ENCODE results near the gene INPP5K.

Gene INPP5K

DNA sequence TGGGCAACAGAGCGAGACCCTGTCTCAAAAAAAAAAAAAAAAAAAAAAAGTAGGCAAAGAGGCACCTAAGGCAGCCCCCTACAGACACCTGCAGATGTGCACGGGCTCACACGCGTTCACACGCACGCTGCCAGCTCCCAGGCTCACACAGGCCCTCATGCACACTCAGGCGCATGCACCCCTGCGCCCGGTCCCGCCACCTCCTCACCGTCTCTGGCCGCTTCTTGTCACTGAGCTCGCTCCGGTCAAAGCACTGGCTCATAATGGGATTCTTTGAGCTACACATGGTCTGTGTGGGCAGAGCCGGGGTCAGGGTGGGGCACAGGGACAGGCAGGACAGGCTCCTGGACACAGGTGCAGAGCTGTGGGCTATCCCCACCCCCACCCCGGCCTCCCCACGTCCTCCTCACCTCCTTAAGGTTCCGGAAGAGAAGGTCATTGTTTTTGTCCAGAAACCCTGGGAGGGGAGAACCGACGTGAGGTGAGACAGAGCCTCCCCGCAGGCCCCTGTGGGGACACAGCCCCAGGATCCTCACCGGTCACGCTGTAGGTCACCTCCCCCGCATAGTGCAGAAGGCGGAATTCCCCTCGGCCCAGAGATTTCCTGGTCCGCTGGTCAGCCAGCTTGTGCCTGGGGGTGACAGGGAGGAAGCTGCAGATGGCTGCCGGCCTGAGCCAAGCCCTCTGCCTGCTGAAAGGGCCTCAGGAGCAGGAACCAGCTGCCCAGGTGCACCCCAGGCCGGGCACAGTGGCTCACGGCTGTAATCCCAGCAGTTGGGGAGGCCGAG is 41.8 kb downstream of the INPP5K start:
- Histone ChIP-seq H3K4me3 (ENCODE audit: low read length in 2 of 2) (no peak overlapping the region), H3K27me3 (ENCODE audit: control insufficient read depth in 2 of 2, insufficient read depth in 2 of 2, low read length in 2 of 2) (no peaks in the 10 kb centered on the region), H3K27ac (ENCODE audit: low read depth in 2 of 2, low read length in 2 of 2) (no peak overlapping the region), H3K9me3 (ENCODE audit: control insufficient read depth in 2 of 2, low read length in 2 of 2) (no peaks in the 10 kb centered on the region), H3K36me3 (ENCODE audit: control insufficient read depth in 2 of 2, insufficient read depth in 2 of 2, low read length in 2 of 2) (peaks cover 55% of the 10 kb centered on the region in 2 donors), H3K9ac (ENCODE audit: low read depth in 1 of 2, low read length in 2 of 2) (no peak overlapping the region), H3K4me1 (ENCODE audit: control insufficient read depth in 2 of 2, insufficient read depth in 2 of 2, low read length in 2 of 2) (no peaks in the 10 kb centered on the region)

DNA sequence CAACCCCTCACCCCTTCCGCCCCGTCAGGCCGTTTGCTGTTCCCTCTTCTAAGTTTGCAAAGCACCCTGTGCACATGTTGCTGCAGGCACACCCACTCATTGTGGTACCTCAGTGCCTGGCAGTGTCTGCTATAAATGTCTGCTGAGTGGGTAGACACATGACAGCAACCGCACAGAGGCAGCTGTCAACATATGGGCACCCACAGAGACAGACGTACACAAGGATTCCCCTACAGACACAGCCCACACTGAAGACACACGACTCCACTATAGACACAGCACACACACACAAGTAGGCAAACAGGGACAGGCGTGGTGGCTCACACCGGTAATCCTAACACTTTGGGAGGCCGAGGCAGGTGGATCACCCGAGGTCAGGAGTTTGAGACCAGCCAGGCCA is 42.6 kb downstream of the INPP5K start:
- Histone ChIP-seq H3K9ac (ENCODE audit: low read depth in 1 of 2, low read length in 2 of 2) (no peak overlapping the region), H3K4me1 (ENCODE audit: control insufficient read depth in 2 of 2, insufficient read depth in 2 of 2, low read length in 2 of 2) (no peaks in the 10 kb centered on the region), H3K27ac (ENCODE audit: low read depth in 2 of 2, low read length in 2 of 2) (no peak overlapping the region), H3K27me3 (ENCODE audit: control insufficient read depth in 2 of 2, insufficient read depth in 2 of 2, low read length in 2 of 2) (no peaks in the 10 kb centered on the region), H3K9me3 (ENCODE audit: control insufficient read depth in 2 of 2, low read length in 2 of 2) (no peaks in the 10 kb centered on the region), H3K36me3 (ENCODE audit: control insufficient read depth in 2 of 2, insufficient read depth in 2 of 2, low read length in 2 of 2) (peaks cover 58 to 59% of the 10 kb centered on the region in 2 donors), H3K4me3 (ENCODE audit: low read length in 2 of 2) (no peak overlapping the region)

DNA sequence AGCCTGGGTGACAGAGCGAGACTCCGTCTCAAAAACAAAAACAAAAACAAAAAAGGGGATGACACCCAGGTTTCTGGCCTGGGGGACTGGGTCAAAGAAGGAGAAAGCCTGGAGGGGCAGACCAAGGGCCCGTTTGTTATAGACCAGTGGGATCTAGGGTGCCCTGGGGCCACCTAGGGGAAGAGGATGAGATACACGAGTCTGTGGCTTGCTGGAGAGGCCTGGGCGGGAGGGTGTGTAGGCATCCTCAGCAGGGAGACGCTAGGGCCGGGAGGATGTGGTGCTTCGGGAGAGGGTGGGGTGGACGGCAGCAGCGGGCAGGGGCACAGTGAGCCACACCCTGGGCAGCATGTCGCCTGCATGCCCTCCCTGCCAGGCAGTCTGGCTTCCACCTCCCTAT is 43.2 kb downstream of the INPP5K start:
- Histone ChIP-seq H3K36me3 (ENCODE audit: control insufficient read depth in 2 of 2, insufficient read depth in 2 of 2, low read length in 2 of 2) (peaks cover 58 to 59% of the 10 kb centered on the region in 2 donors), H3K4me1 (ENCODE audit: control insufficient read depth in 2 of 2, insufficient read depth in 2 of 2, low read length in 2 of 2) (no peaks in the 10 kb centered on the region), H3K9me3 (ENCODE audit: control insufficient read depth in 2 of 2, low read length in 2 of 2) (no peaks in the 10 kb centered on the region), H3K27ac (ENCODE audit: low read depth in 2 of 2, low read length in 2 of 2) (no peak overlapping the region), H3K27me3 (ENCODE audit: control insufficient read depth in 2 of 2, insufficient read depth in 2 of 2, low read length in 2 of 2) (no peaks in the 10 kb centered on the region), H3K4me3 (ENCODE audit: low read length in 2 of 2) (no peak overlapping the region), H3K9ac (ENCODE audit: low read depth in 1 of 2, low read length in 2 of 2) (no peak overlapping the region)

DNA sequence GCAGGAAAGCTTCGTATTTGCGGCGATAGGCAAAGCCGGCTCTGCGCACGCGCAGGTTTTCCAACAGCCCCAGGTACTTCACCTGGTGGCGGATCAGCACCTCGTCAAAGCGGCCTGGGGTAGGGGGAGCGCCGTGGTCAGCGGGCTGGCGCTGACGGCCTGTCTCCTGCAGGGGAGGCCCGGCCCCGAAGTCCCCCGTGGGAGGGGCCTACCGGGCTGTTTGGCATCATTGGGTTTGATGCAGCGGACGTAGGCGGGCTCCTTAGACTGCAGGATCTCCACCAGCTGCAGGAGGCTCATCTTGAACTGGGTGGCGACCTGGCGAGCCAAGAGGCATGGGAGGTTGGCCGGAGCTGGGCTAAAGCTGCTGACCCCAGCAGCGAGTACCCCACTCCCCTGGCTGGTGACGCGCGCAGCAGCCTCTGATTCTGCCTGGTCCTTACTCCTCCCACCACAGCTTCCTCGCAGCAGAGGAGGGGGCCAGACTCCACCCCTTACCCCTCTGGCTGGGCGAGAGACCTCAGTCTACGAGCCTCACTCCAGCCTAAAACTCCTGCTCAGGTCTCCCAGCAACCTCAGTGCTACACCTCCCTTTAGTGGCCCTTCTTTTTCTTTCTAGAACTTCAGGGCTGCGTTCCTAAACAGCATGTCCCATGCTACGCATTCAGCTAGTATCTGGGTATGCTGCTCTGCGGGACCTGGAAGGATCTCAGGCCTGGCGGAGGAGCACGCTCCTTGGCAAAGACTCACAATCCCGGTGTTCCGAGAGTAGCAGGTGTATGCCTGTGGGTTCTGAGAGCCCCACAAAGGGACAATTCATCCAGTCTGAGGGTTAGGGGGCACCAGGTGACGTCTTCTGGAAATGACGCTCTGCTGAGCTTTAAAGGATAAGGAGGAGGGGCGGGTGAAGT is 44.2 kb downstream of the INPP5K start:
- H3K4me1 ChIP-seq (ENCODE audit: control insufficient read depth in 2 of 2, insufficient read depth in 2 of 2, low read length in 2 of 2): no peaks in the 10 kb centered on the region
- H3K9ac ChIP-seq (ENCODE audit: low read depth in 1 of 2, low read length in 2 of 2): no peak overlapping the region
- H3K27ac ChIP-seq (ENCODE audit: low read depth in 2 of 2, low read length in 2 of 2): no peak overlapping the region
- peaks cover 53 to 54% of the 10 kb centered on the region in 2 donors for H3K36me3 ChIP-seq (ENCODE audit: control insufficient read depth in 2 of 2, insufficient read depth in 2 of 2, low read length in 2 of 2)
- H3K27me3 ChIP-seq (ENCODE audit: control insufficient read depth in 2 of 2, insufficient read depth in 2 of 2, low read length in 2 of 2): no peaks in the 10 kb centered on the region
- no peak overlapping the region for H3K4me3 ChIP-seq (ENCODE audit: low read length in 2 of 2)
- H3K9me3 ChIP-seq (ENCODE audit: control insufficient read depth in 2 of 2, low read length in 2 of 2): no peaks in the 10 kb centered on the region

DNA sequence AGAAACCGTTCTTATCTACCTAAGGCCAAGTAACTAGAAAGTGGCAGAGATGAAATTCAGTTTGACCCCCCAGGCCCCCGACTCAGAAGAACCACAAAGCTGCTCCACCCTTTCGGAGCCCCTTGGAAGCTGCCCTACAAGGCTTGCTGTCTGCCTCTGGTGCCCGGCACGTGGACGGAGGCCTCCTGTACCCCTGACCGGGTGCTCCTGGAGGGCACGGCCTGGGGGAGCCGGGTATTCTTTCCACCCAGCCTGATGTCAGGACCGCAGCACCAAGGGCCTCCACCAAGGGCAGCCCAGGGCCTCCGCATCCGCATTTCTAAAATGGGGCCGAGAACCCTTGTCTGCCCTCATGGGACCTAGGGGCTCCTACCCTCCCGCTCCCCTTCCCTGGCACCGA is 44.9 kb downstream of the INPP5K start:
- Histone ChIP-seq H3K27ac (ENCODE audit: low read depth in 2 of 2, low read length in 2 of 2) (no peak overlapping the region), H3K27me3 (ENCODE audit: control insufficient read depth in 2 of 2, insufficient read depth in 2 of 2, low read length in 2 of 2) (no peaks in the 10 kb centered on the region), H3K4me1 (ENCODE audit: control insufficient read depth in 2 of 2, insufficient read depth in 2 of 2, low read length in 2 of 2) (no peaks in the 10 kb centered on the region), H3K36me3 (ENCODE audit: control insufficient read depth in 2 of 2, insufficient read depth in 2 of 2, low read length in 2 of 2) (peaks cover 56% of the 10 kb centered on the region in 2 donors), H3K9me3 (ENCODE audit: control insufficient read depth in 2 of 2, low read length in 2 of 2) (no peaks in the 10 kb centered on the region), H3K9ac (ENCODE audit: low read depth in 1 of 2, low read length in 2 of 2) (no peak overlapping the region), H3K4me3 (ENCODE audit: low read length in 2 of 2) (no peak overlapping the region)

DNA sequence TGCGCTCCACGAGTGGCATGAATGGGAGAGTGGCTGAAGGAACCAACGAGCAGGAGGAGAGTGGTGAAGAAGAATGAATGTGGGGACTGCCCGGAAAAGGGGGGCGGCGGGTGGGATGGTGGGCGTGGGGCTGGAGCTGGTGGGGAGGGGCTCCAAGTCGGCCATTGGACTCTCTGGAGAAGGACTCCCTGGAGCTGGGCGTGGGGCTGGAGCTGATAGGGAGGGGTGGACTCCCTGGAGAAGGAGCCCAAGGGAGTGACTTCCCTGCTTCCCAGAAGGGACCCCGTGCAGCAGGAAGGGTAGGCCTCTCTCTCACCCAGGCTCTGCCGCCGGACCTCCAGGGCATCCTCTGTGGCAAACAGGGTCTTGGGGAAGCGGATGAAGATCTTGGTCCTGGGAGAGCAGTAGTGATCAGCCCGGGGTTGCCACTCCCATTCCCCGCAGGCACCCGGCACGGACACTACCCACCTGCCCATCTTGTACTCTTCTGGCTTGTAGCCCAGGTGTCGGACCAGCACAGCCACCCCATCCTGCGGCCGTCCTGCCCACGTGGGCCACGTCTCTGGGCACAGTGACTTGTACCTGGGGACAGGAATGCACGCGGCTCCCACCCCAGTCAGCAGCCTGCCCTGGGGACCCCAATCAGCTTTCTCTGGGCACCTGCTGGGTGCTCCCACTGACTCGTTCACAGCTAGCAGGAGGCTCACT is 45.5 kb downstream of the INPP5K start:
- Histone ChIP-seq H3K27ac (ENCODE audit: low read depth in 2 of 2, low read length in 2 of 2) (no peak overlapping the region), H3K36me3 (ENCODE audit: control insufficient read depth in 2 of 2, insufficient read depth in 2 of 2, low read length in 2 of 2) (peaks cover 55 to 56% of the 10 kb centered on the region in 2 donors), H3K9ac (ENCODE audit: low read depth in 1 of 2, low read length in 2 of 2) (no peak overlapping the region), H3K4me1 (ENCODE audit: control insufficient read depth in 2 of 2, insufficient read depth in 2 of 2, low read length in 2 of 2) (no peaks in the 10 kb centered on the region), H3K9me3 (ENCODE audit: control insufficient read depth in 2 of 2, low read length in 2 of 2) (no peaks in the 10 kb centered on the region), H3K27me3 (ENCODE audit: control insufficient read depth in 2 of 2, insufficient read depth in 2 of 2, low read length in 2 of 2) (no peaks in the 10 kb centered on the region), H3K4me3 (ENCODE audit: low read length in 2 of 2) (no peak overlapping the region)

DNA sequence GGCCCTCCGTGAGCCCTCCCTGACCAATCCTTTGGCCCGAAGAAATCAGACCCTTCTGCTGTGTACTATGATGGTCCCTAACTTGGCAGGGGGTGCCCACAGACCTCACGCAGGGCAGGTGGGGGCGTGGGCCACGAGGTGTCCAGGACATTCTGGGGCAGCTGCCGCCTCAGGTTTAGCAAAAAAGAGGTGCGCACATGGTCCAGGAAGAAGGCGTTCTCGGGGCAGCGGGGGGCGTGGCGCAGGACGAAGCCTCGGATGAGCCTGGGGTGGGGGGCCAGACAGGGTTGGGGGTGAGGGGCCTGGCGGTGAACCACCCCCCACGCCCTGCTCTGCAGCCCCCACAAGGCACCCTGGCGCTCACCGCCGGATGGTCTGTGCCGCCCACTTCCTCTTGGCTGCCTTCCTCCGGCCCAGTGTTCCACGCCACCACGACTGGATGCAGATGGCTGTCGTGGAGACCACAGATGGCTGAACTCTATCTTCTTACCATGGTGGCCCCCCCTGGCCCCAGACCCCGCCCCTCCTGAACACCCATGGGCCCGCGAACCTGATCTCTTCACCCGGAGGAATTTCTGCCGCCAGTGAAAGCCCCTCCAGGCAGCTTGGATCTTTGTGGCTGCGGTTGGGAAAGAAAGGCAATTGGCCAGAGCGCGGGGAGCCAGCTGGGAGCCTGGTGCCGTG is 46.2 kb downstream of the INPP5K start:
- H3K9ac ChIP-seq (ENCODE audit: low read depth in 1 of 2, low read length in 2 of 2): no peak overlapping the region
- H3K4me1 ChIP-seq (ENCODE audit: control insufficient read depth in 2 of 2, insufficient read depth in 2 of 2, low read length in 2 of 2): no peaks in the 10 kb centered on the region
- no peaks in the 10 kb centered on the region for H3K27me3 ChIP-seq (ENCODE audit: control insufficient read depth in 2 of 2, insufficient read depth in 2 of 2, low read length in 2 of 2)
- no peaks in the 10 kb centered on the region for H3K9me3 ChIP-seq (ENCODE audit: control insufficient read depth in 2 of 2, low read length in 2 of 2)
- H3K36me3 ChIP-seq (ENCODE audit: control insufficient read depth in 2 of 2, insufficient read depth in 2 of 2, low read length in 2 of 2): peaks cover 56% of the 10 kb centered on the region in 2 donors
- H3K4me3 ChIP-seq (ENCODE audit: low read length in 2 of 2): no peak overlapping the region
- no peak overlapping the region for H3K27ac ChIP-seq (ENCODE audit: low read depth in 2 of 2, low read length in 2 of 2)

DNA sequence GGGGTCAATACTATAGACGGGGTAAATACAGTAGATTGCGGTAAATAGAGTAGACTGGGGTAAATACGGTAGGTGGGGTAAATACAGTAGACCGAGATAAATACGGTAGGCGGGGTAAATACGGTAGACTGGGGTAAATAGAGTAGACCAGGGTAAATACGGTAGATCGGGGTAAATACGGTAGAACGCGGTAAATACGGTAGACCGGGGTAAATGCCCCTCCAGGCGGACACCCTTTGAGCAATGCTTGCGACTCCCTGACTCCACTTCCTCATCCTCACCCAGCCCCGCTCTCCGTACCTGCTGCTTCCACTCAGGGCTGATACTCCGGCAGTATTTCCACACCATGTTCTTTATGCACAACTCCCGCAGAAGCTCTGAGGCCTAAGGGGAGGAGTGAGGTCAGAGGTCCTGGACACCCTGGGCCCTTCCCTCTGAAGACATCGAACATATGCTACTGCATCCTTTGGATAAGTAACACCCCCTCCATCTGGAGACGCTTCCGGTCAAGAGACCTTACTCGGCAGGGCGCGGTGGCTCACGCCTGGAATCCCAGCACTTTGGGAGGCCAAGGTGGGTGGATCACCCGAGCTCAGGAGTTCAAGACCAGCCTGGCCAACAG is 47.1 kb downstream of the INPP5K start:
- Histone ChIP-seq H3K27me3 (ENCODE audit: control insufficient read depth in 2 of 2, insufficient read depth in 2 of 2, low read length in 2 of 2) (no peaks in the 10 kb centered on the region), H3K4me3 (ENCODE audit: low read length in 2 of 2) (no peak overlapping the region), H3K36me3 (ENCODE audit: control insufficient read depth in 2 of 2, insufficient read depth in 2 of 2, low read length in 2 of 2) (peaks cover 57% of the 10 kb centered on the region in 2 donors), H3K27ac (ENCODE audit: low read depth in 2 of 2, low read length in 2 of 2) (no peak overlapping the region), H3K9me3 (ENCODE audit: control insufficient read depth in 2 of 2, low read length in 2 of 2) (no peaks in the 10 kb centered on the region), H3K9ac (ENCODE audit: low read depth in 1 of 2, low read length in 2 of 2) (no peak overlapping the region), H3K4me1 (ENCODE audit: control insufficient read depth in 2 of 2, insufficient read depth in 2 of 2, low read length in 2 of 2) (no peaks in the 10 kb centered on the region)

DNA sequence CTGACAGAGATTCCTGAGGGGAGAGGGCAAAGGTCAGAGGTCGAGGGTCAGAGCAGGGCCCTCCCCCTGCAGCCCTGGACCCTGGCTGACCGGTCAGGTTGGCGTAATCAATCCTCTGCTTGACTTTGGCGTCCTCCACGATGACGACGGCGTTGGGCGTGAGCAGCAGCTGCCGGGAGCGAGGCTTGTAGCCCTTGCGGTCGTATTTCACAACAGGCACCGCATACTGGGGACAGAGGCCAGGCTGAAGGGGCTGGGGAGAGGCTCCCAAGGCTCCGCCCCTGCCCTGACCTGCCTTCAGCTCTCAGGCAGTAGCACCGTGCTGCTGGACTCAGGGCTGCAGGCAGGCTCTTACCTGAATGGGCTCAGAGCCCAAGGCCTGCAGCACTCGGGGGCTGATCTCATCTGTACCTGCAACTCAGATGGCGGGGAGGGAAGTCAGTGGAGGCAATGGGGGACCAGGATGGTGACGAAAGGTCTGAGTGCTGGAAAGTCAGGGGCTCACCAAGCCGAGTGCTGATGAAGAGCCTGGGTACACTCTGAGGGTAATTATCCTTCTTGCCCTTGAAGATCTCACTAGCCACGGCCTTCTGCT is 48.4 kb downstream of the INPP5K start:
- peaks cover 48 to 51% of the 10 kb centered on the region in 2 donors for H3K36me3 ChIP-seq (ENCODE audit: control insufficient read depth in 2 of 2, insufficient read depth in 2 of 2, low read length in 2 of 2)
- peaks cover 0 to 4% of the 10 kb centered on the region in 2 donors for H3K4me1 ChIP-seq (ENCODE audit: control insufficient read depth in 2 of 2, insufficient read depth in 2 of 2, low read length in 2 of 2)
- no peak overlapping the region for H3K27ac ChIP-seq (ENCODE audit: low read depth in 2 of 2, low read length in 2 of 2)
- no peaks in the 10 kb centered on the region for H3K27me3 ChIP-seq (ENCODE audit: control insufficient read depth in 2 of 2, insufficient read depth in 2 of 2, low read length in 2 of 2)
- no peak overlapping the region for H3K4me3 ChIP-seq (ENCODE audit: low read length in 2 of 2)
- H3K9me3 ChIP-seq (ENCODE audit: control insufficient read depth in 2 of 2, low read length in 2 of 2): no peaks in the 10 kb centered on the region
- no peak overlapping the region for H3K9ac ChIP-seq (ENCODE audit: low read depth in 1 of 2, low read length in 2 of 2)
